IMR-90 (cell line): ENCODE measurements around the gene SAP30BP. TPM values are rescaled to one million over a fixed set of nuclear protein-coding genes. Genes with fewer than 3 reads are reported as not detected.
A peak's percentile ranks its signal among the peaks of the same experiment; 100 is the strongest.

Source experiments
- ATAC-seq: fragments of 200-7000 bp; cut with Tn5 transposase; 2 replicates; pipeline ENCODE4 v1.9.1; 2020; ENCODE audit warnings: low read depth, mild to moderate bottlenecking, moderate library complexity
- BruUV-seq: library from RNA; stranded (reverse); fragments of 400-500 nt; replicated peaks from 2 replicates; lab custom pipeline; 2021; lab: Mats Ljungman, UMichigan
- CTCF ChIA-PET: fragments of 300-600 bp; formaldehyde crosslinking; extraction: SDS; loops from one replicate; lab custom pipeline; 2021; ENCODE audit warnings: antibody characterized with exemption; lab: Yijun Ruan, JAX
- POLR2A ChIA-PET: fragments of 300-600 bp; sonication (Branson Sonifier 250); formaldehyde crosslinking; loops from one replicate; lab custom pipeline; 2022; ENCODE audit warnings: antibody characterized with exemption; ENCODE audit not compliant: unreplicated experiment; lab: Charles Lee
- DNase-seq: peaks from one replicate; pipeline ENCODE4 v3.0.0; 2013
- H2AFZ ChIP-seq: replicated peaks from 2 replicates; pipeline ENCODE3; 2013; ENCODE audit warnings: low read length, mild to moderate bottlenecking; ENCODE audit not compliant: poor library complexity
- H2AK5ac ChIP-seq: 2 replicates; pipeline ENCODE4 v1.6.1; 2013; ENCODE audit warnings: low read depth, low read length, inconsistent platforms
- H2AK9ac ChIP-seq: replicated peaks from 2 replicates; pipeline ENCODE3; 2013; ENCODE audit warnings: mild to moderate bottlenecking, low read depth, low read length, moderate library complexity; ENCODE audit not compliant: poor library complexity
- H2BK120ac ChIP-seq: 2 replicates; pipeline ENCODE4 v1.6.1; 2013; ENCODE audit warnings: low read depth, low read length, inconsistent platforms
- H2BK15ac ChIP-seq: 3 replicates; pipeline ENCODE4 v1.6.1; 2013; ENCODE audit warnings: low read depth, low read length, inconsistent platforms
- H2BK20ac ChIP-seq: 2 replicates; pipeline ENCODE4 v1.6.1; 2013; ENCODE audit warnings: low read depth, mild to moderate bottlenecking, inconsistent platforms, low read length, moderate library complexity
- H2BK5ac ChIP-seq: 2 replicates; pipeline ENCODE4 v1.6.1; 2013; ENCODE audit warnings: mild to moderate bottlenecking, low read depth, low read length, inconsistent platforms; ENCODE audit not compliant: poor library complexity, severe bottlenecking
- H3K14ac ChIP-seq: replicated peaks from 2 replicates; pipeline ENCODE4 v1.6.1; 2013; ENCODE audit warnings: low read depth, low read length, inconsistent platforms
- H3K18ac ChIP-seq: 2 replicates; pipeline ENCODE4 v1.6.1; 2013; ENCODE audit warnings: low read depth, low read length, control low read depth
- H3K23ac ChIP-seq: 2 replicates; pipeline ENCODE4 v1.6.1; 2013; ENCODE audit warnings: low read depth, low read length, inconsistent platforms
- H3K27ac ChIP-seq: 2 replicates; pipeline ENCODE4 v1.5.1; 2013; ENCODE audit warnings: mild to moderate bottlenecking, control low read depth, low read length; ENCODE audit not compliant: insufficient read depth
- H3K27me3 ChIP-seq: 2 replicates; pipeline ENCODE4 v1.6.1; 2013; ENCODE audit warnings: low read length; ENCODE audit not compliant: control insufficient read depth, insufficient read depth
- H3K36me3 ChIP-seq: 2 replicates; pipeline ENCODE4 v1.6.1; 2013; ENCODE audit warnings: low read length, mixed read lengths; ENCODE audit not compliant: control insufficient read depth, insufficient read depth
- H3K4ac ChIP-seq: 2 replicates; pipeline ENCODE4 v1.6.1; 2013; ENCODE audit warnings: low read depth, low read length, inconsistent platforms
- H3K4me1 ChIP-seq: 2 replicates; pipeline ENCODE4 v1.6.1; 2013; ENCODE audit warnings: low read length, mixed read lengths; ENCODE audit not compliant: control insufficient read depth, insufficient read depth
- H3K4me2 ChIP-seq: 2 replicates; pipeline ENCODE4 v1.6.1; 2013; ENCODE audit warnings: low read depth, mild to moderate bottlenecking, control low read depth, low read length, moderate library complexity
- H3K4me3 ChIP-seq: 2 replicates; pipeline ENCODE4 v1.5.1; 2013; ENCODE audit warnings: low read depth, mild to moderate bottlenecking, control low read depth, low read length, moderate library complexity; ENCODE audit not compliant: insufficient read depth
- H3K56ac ChIP-seq: 2 replicates; pipeline ENCODE4 v1.6.1; 2013; ENCODE audit warnings: low read length, inconsistent platforms; ENCODE audit not compliant: insufficient read depth; ENCODE audit errors: extremely low read depth
- H3K79me1 ChIP-seq, 2 experiments: 2 replicates each; pipeline ENCODE4 v1.6.1; 2013; ENCODE audit warnings: low read length in 2 of 2, inconsistent platforms in 1 of 2, low read depth in 1 of 2
- H3K9ac ChIP-seq: 2 replicates; pipeline ENCODE4 v1.6.1; 2013; ENCODE audit warnings: low read depth, low read length, control low read depth
- H3K9me1 ChIP-seq: 2 replicates; pipeline ENCODE4 v1.6.1; 2013; ENCODE audit warnings: low read length, inconsistent platforms; ENCODE audit not compliant: insufficient read depth
- H3K9me3 ChIP-seq: 2 replicates; pipeline ENCODE4 v1.6.1; 2013; ENCODE audit warnings: low read length; ENCODE audit not compliant: control insufficient read depth, insufficient read depth
- H4K20me1 ChIP-seq: 2 replicates; pipeline ENCODE4 v1.6.1; 2013; ENCODE audit warnings: low read length, inconsistent platforms; ENCODE audit not compliant: insufficient read depth
- H4K5ac ChIP-seq: 2 replicates; pipeline ENCODE4 v1.6.1; 2013; ENCODE audit warnings: mild to moderate bottlenecking, low read depth, low read length, control low read depth
- H4K8ac ChIP-seq, 2 experiments: 2 replicates each; pipeline ENCODE4 v1.6.1; 2013; ENCODE audit warnings: low read depth in 2 of 2, low read length in 2 of 2, control low read depth in 1 of 2, inconsistent platforms in 1 of 2
- H4K91ac ChIP-seq: 2 replicates; pipeline ENCODE4 v1.6.1; 2013; ENCODE audit warnings: low read depth, low read length, inconsistent platforms; ENCODE audit not compliant: insufficient read depth
- BHLHE40 ChIP-seq: fragments of 150-350 bp; IDR thresholded peaks from 2 replicates; pipeline ENCODE4 v1.6.1; 2016; ENCODE audit warnings: mild to moderate bottlenecking, low read depth, low read length
- CEBPB ChIP-seq: IDR thresholded peaks from 2 replicates; pipeline ENCODE4 v1.6.1; 2012; ENCODE audit warnings: low read depth, low read length, improper control_type of control experiment
- CHD1 ChIP-seq: IDR thresholded peaks from 2 replicates; pipeline ENCODE4 v1.6.1; 2012; ENCODE audit warnings: low read depth, low read length, improper control_type of control experiment
- ELK1 ChIP-seq: fragments of 150-350 bp; IDR thresholded peaks from 2 replicates; pipeline ENCODE4 v1.6.1; 2016; ENCODE audit warnings: low read depth, mild to moderate bottlenecking, low read length, moderate library complexity, borderline replicate concordance
- FOS ChIP-seq: fragments of 150-350 bp; IDR thresholded peaks from 2 replicates; pipeline ENCODE4 v1.6.1; 2016; ENCODE audit warnings: low read depth, low read length
- MAFK ChIP-seq: IDR thresholded peaks from 2 replicates; pipeline ENCODE4 v1.6.1; 2012; ENCODE audit warnings: low read depth, low read length, improper control_type of control experiment
- MAZ ChIP-seq: IDR thresholded peaks from 2 replicates; pipeline ENCODE4 v1.6.1; 2012; ENCODE audit warnings: low read depth, mild to moderate bottlenecking, low read length, improper control_type of control experiment, moderate library complexity, borderline replicate concordance
- MXI1 ChIP-seq: IDR thresholded peaks from 2 replicates; pipeline ENCODE4 v1.6.1; 2012; ENCODE audit warnings: low read depth, mild to moderate bottlenecking, low read length, moderate library complexity, borderline replicate concordance
- POLR2A ChIP-seq: IDR thresholded peaks from 2 replicates; pipeline ENCODE4 v1.6.1; 2012; ENCODE audit warnings: mild to moderate bottlenecking, low read depth, low read length
- RCOR1 ChIP-seq: IDR thresholded peaks from 2 replicates; pipeline ENCODE4 v1.6.1; 2012; ENCODE audit warnings: mild to moderate bottlenecking, low read length, improper control_type of control experiment; ENCODE audit not compliant: insufficient replicate concordance
- RFX5 ChIP-seq: IDR thresholded peaks from 2 replicates; pipeline ENCODE4 v1.8.0; 2012; ENCODE audit warnings: low read depth, mild to moderate bottlenecking, low read length, moderate library complexity
- SMC3 ChIP-seq: fragments of 150-350 bp; IDR thresholded peaks from 2 replicates; pipeline ENCODE4 v1.6.1; 2016; ENCODE audit warnings: low read depth, mild to moderate bottlenecking, antibody characterized with exemption, low read length, moderate library complexity
- WGBS, 2 experiments: methylation state at CpG; one replicate each; pipeline versions ENCODE4 v1.1.5 to v1.1.7; 2013; ENCODE audit warnings: missing lambda C conversion rate in 2 of 2; ENCODE audit not compliant: insufficient read length in 1 of 2; ENCODE audit errors: extremely low coverage in 2 of 2; 5-methylcytosine and 5-hydroxymethylcytosine counted together
- dilution Hi-C: fragments of 300-500 bp; cut with HindIII; formaldehyde crosslinking; loops from one replicate; pipeline ENCODE4 v1.14.3; 2018; ENCODE audit warnings: low sequenced_read_pairs; ENCODE audit not compliant: unreplicated experiment
- in situ Hi-C: fragments of 300-500 bp; cut with MboI; formaldehyde crosslinking; loops from 3 replicates; pipeline ENCODE4 v1.14.3; 2019; ENCODE audit warnings: low sequenced_read_pairs, inconsistent platforms, mixed read lengths
- intact Hi-C: fragments of 100-400 bp; cut with micrococcal nuclease; formaldehyde crosslinking; loops from 2 replicates; pipeline ENCODE4 v1.10.0; 2022
- polyA plus RNA-seq, 3 experiments: library from polyadenylated mRNA; depleted of rRNA; stranded (reverse); fragments of >200 nt; gene quantifications; 2 replicates each; pipeline ENCODE4 v1.2.3, GENCODE V29; 2012; ENCODE audit warnings: low replicate concordance in 1 of 3
- total RNA-seq: library from RNA; depleted of rRNA; stranded (reverse); fragments of >200 nt; gene quantifications from 2 replicates; pipeline ENCODE4 v1.2.3, GENCODE V29; 2012
- TF ChIP-seq, protein P1 (sequence below): conservative IDR thresholded peaks from 2 replicates; pipeline ENCODE4 v1.5.1; 2012; ENCODE audit warnings: mild to moderate bottlenecking, low read depth, low read length, improper control_type of control experiment
- TF ChIP-seq, protein P2 (sequence below): fragments of 150-350 bp; IDR thresholded peaks from 2 replicates; pipeline ENCODE4 v1.6.1; 2017; ENCODE audit warnings: mild to moderate bottlenecking, antibody characterized with exemption, low read length, low read depth

Gene SAP30BP
- total and polyA plus RNA-seq, 2 of the 4 experiments (the other 2 are of a cell fraction) = 70.4 to 139 TPM

DNA sequence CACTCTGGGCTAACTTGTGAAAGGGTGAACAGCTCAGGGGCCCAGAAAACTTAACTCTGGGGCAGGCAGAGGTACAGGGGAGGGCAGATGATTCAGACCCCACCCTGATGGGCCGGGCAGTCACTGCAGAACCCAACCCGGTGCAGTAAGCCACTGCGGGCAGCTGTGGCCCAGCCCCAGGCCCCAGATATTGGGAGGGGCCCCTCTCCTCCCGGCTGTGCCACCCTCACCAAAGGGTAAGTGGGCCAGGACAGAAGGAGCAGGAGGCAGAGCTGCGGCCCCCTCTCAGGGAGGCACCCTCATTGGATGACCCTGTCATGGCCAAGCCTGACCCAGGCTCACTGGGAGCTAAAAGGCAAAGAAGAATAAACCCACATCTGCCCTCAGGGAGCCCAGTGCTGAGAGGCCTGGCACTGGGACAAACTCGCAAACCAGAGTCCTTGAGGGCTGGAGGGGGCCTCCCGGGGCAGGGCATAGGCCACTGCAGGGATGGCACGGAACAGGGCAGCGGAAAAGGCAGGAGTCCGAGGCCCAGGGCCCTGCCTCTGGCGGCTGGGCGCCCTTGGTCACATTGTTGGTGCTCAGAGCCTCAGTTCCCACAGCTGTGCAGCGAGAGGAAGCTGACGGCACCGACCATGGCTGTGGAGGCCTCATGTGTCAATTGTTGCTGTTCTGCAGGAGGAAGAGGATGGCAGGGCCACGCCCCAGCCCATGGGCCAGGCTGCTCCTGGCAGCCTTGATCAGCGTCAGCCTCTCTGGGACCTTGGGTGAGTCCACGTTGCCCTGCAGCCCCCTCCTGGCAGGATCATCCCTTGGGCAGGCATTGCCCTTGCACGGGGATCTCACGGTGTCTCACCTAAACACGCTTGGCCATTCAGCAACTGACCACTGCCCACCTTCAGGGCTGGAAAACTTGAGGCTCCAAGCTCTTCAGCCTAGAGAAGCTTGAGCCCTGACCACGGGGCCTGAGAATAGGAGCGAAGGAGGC, 57.2 kb downstream of the SAP30BP start:
- Histone ChIP-seq H3K27ac (no peak overlapping the region), H2BK20ac (no peak overlapping the region), H3K4me3 (no peak overlapping the region), H3K79me1 (no peaks in the 10 kb centered on the region), H3K4me1 (no peaks in the 10 kb centered on the region), H2AK5ac (no peak overlapping the region), H3K23ac (no peak overlapping the region), H4K91ac (no peak overlapping the region), H3K9ac (no peak overlapping the region), H4K20me1 (no peaks in the 10 kb centered on the region), H2BK5ac (no peak overlapping the region), H4K5ac (no peak overlapping the region), H3K14ac (no peak overlapping the region), H3K27me3 (peaks cover 53% of the 10 kb centered on the region), H2AK9ac (no peak overlapping the region), H3K18ac (no peak overlapping the region), H2AFZ (peak overlapping the region; percentile 29), H2BK120ac (no peak overlapping the region), H3K9me3 (no peaks in the 10 kb centered on the region), H3K4me2 (no peak overlapping the region), H2BK15ac (no peak overlapping the region), H3K9me1 (no peaks in the 10 kb centered on the region), H3K56ac (no peak overlapping the region), H4K8ac (no peak overlapping the region), H3K4ac (no peak overlapping the region), H3K36me3 (no peaks in the 10 kb centered on the region)
- POLR2A ChIA-PET = no interaction called here
- dilution Hi-C loops (no loop called here), intact Hi-C loops (no loop called here), in situ Hi-C loops (no loop called here)
- CTCF ChIA-PET = interaction anchor here (1.0 kb wide), 1 partner anchor 11 kb away, joined by 3 read pairs; no protein-coding TSS in a partner anchor
- 73% methylated on average over 9 of the region's 23 CpGs; no CpG with 5 or more reads in 1 of the 2 experiments for WGBS, 2 experiments
- BruUV-seq = no TSS peak
- no peak for ATAC-seq
- DNase-seq = no peak
- TF ChIP-seq, protein P1, sequence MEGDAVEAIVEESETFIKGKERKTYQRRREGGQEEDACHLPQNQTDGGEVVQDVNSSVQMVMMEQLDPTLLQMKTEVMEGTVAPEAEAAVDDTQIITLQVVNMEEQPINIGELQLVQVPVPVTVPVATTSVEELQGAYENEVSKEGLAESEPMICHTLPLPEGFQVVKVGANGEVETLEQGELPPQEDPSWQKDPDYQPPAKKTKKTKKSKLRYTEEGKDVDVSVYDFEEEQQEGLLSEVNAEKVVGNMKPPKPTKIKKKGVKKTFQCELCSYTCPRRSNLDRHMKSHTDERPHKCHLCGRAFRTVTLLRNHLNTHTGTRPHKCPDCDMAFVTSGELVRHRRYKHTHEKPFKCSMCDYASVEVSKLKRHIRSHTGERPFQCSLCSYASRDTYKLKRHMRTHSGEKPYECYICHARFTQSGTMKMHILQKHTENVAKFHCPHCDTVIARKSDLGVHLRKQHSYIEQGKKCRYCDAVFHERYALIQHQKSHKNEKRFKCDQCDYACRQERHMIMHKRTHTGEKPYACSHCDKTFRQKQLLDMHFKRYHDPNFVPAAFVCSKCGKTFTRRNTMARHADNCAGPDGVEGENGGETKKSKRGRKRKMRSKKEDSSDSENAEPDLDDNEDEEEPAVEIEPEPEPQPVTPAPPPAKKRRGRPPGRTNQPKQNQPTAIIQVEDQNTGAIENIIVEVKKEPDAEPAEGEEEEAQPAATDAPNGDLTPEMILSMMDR = no peak
- TF ChIP-seq, protein P2, sequence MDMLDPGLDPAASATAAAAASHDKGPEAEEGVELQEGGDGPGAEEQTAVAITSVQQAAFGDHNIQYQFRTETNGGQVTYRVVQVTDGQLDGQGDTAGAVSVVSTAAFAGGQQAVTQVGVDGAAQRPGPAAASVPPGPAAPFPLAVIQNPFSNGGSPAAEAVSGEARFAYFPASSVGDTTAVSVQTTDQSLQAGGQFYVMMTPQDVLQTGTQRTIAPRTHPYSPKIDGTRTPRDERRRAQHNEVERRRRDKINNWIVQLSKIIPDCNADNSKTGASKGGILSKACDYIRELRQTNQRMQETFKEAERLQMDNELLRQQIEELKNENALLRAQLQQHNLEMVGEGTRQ = no peak
- TF ChIP-seq CEBPB = no peak
- TF ChIP-seq BHLHE40 = no peak
- no peak for TF ChIP-seq ELK1
- TF ChIP-seq MXI1 = no peak
- no peak for TF ChIP-seq MAZ
- TF ChIP-seq FOS = no peak
- no peak for TF ChIP-seq SMC3
- TF ChIP-seq RFX5 = no peak
- no peak for TF ChIP-seq CHD1
- no peak for TF ChIP-seq POLR2A
- TF ChIP-seq RCOR1 = no peak
- TF ChIP-seq MAFK = no peak
